K562 (cell line): ENCODE results near the gene LMBR1.
"Not testable (repeated sequence)": the region's sequence is repeated elsewhere in the genome, so short reads cannot be mapped to it uniquely, and the experiment has no call there.

Source experiments
- CTCF ChIP-seq, 3 experiments: IDR thresholded peaks in 2 of 3; conservative IDR thresholded peaks in 1 of 3; 2 replicates each; pipeline ENCODE4 v1.5.1; 2011 to 2012; ENCODE audit warnings: low read length in 3 of 3, mild to moderate bottlenecking in 3 of 3, control low read depth in 2 of 3, improper control_type of control experiment in 1 of 3, inconsistent platforms in 1 of 3, low read depth in 1 of 3, mixed read lengths in 1 of 3, moderate library complexity in 1 of 3; ENCODE audit not compliant: insufficient read depth in 2 of 3
- E2F8 ChIP-seq: fragments of 450-650 bp; IDR thresholded peaks from 2 replicates; pipeline ENCODE4 v1.7.1; 2018; ENCODE audit warnings: mild to moderate bottlenecking, low read depth; ENCODE audit not compliant: partially characterized antibody
- L3MBTL2 ChIP-seq: fragments of 450-650 bp; IDR thresholded peaks from 2 replicates; pipeline ENCODE4 v1.6.1; 2016; ENCODE audit warnings: mild to moderate bottlenecking, moderate library complexity
- MAFG ChIP-seq: fragments of 450-650 bp; conservative IDR thresholded peaks from 2 replicates; pipeline ENCODE4 v1.6.1; 2016; ENCODE audit warnings: missing genetic modification characterization, missing compliant biosample characterization
- NRF1 ChIP-seq, 2 experiments: fragments of 450-650 bp; IDR thresholded peaks in 1 of 2; conservative IDR thresholded peaks in 1 of 2; 2 replicates each; pipeline ENCODE4 v1.6.1; 2014; ENCODE audit warnings: mild to moderate bottlenecking in 2 of 2
- POLR2A ChIP-seq: fragments of 450-650 bp; conservative IDR thresholded peaks from 2 replicates; pipeline ENCODE4 v1.6.1; 2016
- RCOR1 ChIP-seq, 2 experiments: IDR thresholded peaks; 2 replicates each; pipeline ENCODE4 v1.6.1; 2012; ENCODE audit warnings: low read depth in 2 of 2, low read length in 2 of 2, borderline replicate concordance in 1 of 2, improper control_type of control experiment in 1 of 2
- TAF1 ChIP-seq: IDR thresholded peaks from 2 replicates; pipeline ENCODE4 v1.6.1; 2011; ENCODE audit warnings: mild to moderate bottlenecking, low read length, moderate library complexity; ENCODE audit not compliant: insufficient read depth, control insufficient read depth, severe bottlenecking; ENCODE audit errors: extremely low read depth
- TEAD4 ChIP-seq, 2 experiments: sonication (generic) in 1 of 2; formaldehyde crosslinking in 1 of 2; IDR thresholded peaks; 2 replicates each; pipeline versions ENCODE4 v1.6.1 to v1.8.0; 2012 to 2022; ENCODE audit warnings: borderline replicate concordance in 1 of 2, inconsistent platforms in 1 of 2, low read length in 1 of 2, mild to moderate bottlenecking in 1 of 2, missing genetic modification reagents in 1 of 2

- not testable (repeated sequence) for TF ChIP-seq NRF1 (conservative IDR thresholded peaks at IDR 0.05 in 1 of 2, IDR thresholded peaks at IDR 0.05 in 1 of 2); MAFG (tag); L3MBTL2; E2F8; TEAD4 (CRISPR knock-in tag; IDR thresholded peaks at IDR 0.05; ENCODE audit: borderline replicate concordance); POLR2A; CTCF (IDR thresholded peaks at IDR 0.05 in 2 of 3, conservative IDR thresholded peaks at IDR 0.05 in 1 of 3; ENCODE audit: insufficient read depth in 2 of 3, low read depth in 1 of 3, low read length in 3 of 3); RCOR1 (IDR thresholded peaks at IDR 0.05; ENCODE audit: borderline replicate concordance in 1 of 2, low read depth in 2 of 2, low read length in 2 of 2); TAF1
- 0 out of 2 replicates have a peak, but pooled peaks have one; percentile 11 for TF ChIP-seq TEAD4 (IDR thresholded peaks at IDR 0.05; ENCODE audit: low read length)
Measured at GRCh38 chr7:156697283-156697682, 195.7 kb downstream of the LMBR1 start.
